Stomach (tissue), 19 donors: ENCODE measurements around the gene NFATC4. TPM values are rescaled to one million over a fixed set of nuclear protein-coding genes. Genes with fewer than 3 reads are reported as not detected.

Experiments
- DNase-seq, 2 donors: peaks; one replicate each; pipeline versions ENCODE4 v3.0.0 to v3.0.0-alpha.2; 2013 to 2019
- H3K27ac ChIP-seq, 5 donors: fragments of 200-600 bp in 4 of 5; sonication (generic) in 4 of 5; one replicate each; pipeline ENCODE4 v1.5.1; 2013 to 2019; ENCODE audit warnings: mild to moderate bottlenecking in 1 of 5, moderate library complexity in 1 of 5
- H3K27me3 ChIP-seq, 3 donors: fragments of 200-600 bp; sonication (generic); one replicate each; pipeline ENCODE4 v1.5.1; 2017 to 2019; ENCODE audit warnings: mixed run types in 1 of 3
- H3K36me3 ChIP-seq, 4 donors: fragments of 200-600 bp; sonication (generic); 1 replicate in 3 of 4; 2 replicates in 1 of 4; pipeline ENCODE4 v1.5.1; 2016 to 2019
- H3K4me1 ChIP-seq, 4 donors: fragments of 200-600 bp; sonication (generic); one replicate each; pipeline ENCODE4 v1.5.1; 2016 to 2019
- H3K4me3 ChIP-seq, 4 donors: fragments of 200-600 bp; sonication (generic) in 3 of 4; one replicate each; pipeline ENCODE4 v1.5.1; 2016 to 2019; ENCODE audit warnings: mild to moderate bottlenecking in 1 of 4
- H3K9me3 ChIP-seq, 4 donors: fragments of 200-600 bp; sonication (generic); one replicate each; pipeline ENCODE4 v1.5.1; 2016 to 2019
- EP300 ChIP-seq: sonication (generic); formaldehyde crosslinking; IDR thresholded peaks from one replicate; pipeline ENCODE4 v1.6.1; 2017; ENCODE audit warnings: antibody characterized with exemption
- POLR2A ChIP-seq, 4 donors: fragments of 450-650 bp; IDR thresholded peaks; one replicate each; pipeline ENCODE4 v1.6.1; 2016; ENCODE audit warnings: antibody characterized with exemption in 4 of 4, control low read depth in 2 of 4, mild to moderate bottlenecking in 1 of 4, moderate library complexity in 1 of 4
- POLR2AphosphoS5 ChIP-seq, 3 donors: sonication (generic); formaldehyde crosslinking; IDR thresholded peaks; one replicate each; pipeline ENCODE4 v1.6.1; 2016; ENCODE audit warnings: antibody characterized with exemption in 3 of 3
- WGBS, 5 donors: extraction: QIAGEN DNeasy Blood & Tissue Kit in 3 of 5; methylation state at CpG; one replicate each; pipeline versions ENCODE4 v1.1.5 to v1.1.7; 2013 to 2018; 5-methylcytosine and 5-hydroxymethylcytosine counted together
- intact Hi-C: fragments of 100-400 bp; cut with DNase I; formaldehyde crosslinking; loops from one replicate; pipeline ENCODE4 v1.15.1; 2023; ENCODE audit warnings: low total_unique reads
- long read RNA-seq, 10 donors: transcript quantifications; one replicate each; lab custom pipeline, GENCODE V29; 2026
- polyA plus RNA-seq, 3 donors: library from polyadenylated mRNA; stranded (reverse); fragments of 200-250 nt; gene quantifications; one replicate each; pipeline ENCODE4 v1.2.3, GENCODE V29; 2013
- total RNA-seq, 5 donors: library from RNA; depleted of rRNA; stranded (reverse); fragments of >200 nt; gene quantifications; one replicate each; pipeline versions ENCODE4 v1.1.0 to v1.2.3, GENCODE V29; 2014 to 2016
- TF ChIP-seq, protein P1 (sequence below), 7 experiments: fragments of 450-650 bp in 4 of 7; fragments of 200-600 bp in 3 of 7; sonication (generic) in 3 of 7; IDR thresholded peaks; one replicate each; pipeline ENCODE4 v1.5.1; 2016 to 2019; ENCODE audit warnings: antibody characterized with exemption in 7 of 7, control low read depth in 2 of 7, mild to moderate bottlenecking in 1 of 7
- donor health status: healthy with polysubstance abuse.
- donor health status: Bipolar disorder and iron deficiency.
- donor health status: healthy.

Gene NFATC4
- total RNA-seq (10 to 100 TPM; 20.1 to 64.8 (median 33.0) TPM), polyA plus RNA-seq (100 to 1,000 TPM in 1 of 3 donors, 10 to 100 TPM in 2; 71.4 to 119 (median 99.0) TPM)
- long read RNA-seq, donor 1, full-length matches to known transcripts: 6 of 6 reads
- long read RNA-seq, donor 1, partial matches to known transcripts: 0 of 6 reads
- long read RNA-seq, donor 1, other reads (novel, unspliced or antisense): 0 of 6 reads
- long read RNA-seq, donor 2, full-length matches to known transcripts: 7 of 7 reads
- long read RNA-seq, donor 2, partial matches to known transcripts: 0 of 7 reads
- long read RNA-seq, donor 2, other reads (novel, unspliced or antisense): 0 of 7 reads
- long read RNA-seq, donor 3, full-length matches to known transcripts: 1 of 1 reads
- long read RNA-seq, donor 3, partial matches to known transcripts: 0 of 1 reads
- long read RNA-seq, donor 3, other reads (novel, unspliced or antisense): 0 of 1 reads
- long read RNA-seq, donor 4, partial matches to known transcripts: 0 of 1 reads
- long read RNA-seq, donor 4, other reads (novel, unspliced or antisense): 0 of 1 reads
- long read RNA-seq, donor 5, full-length matches to known transcripts: 9 of 24 reads
- long read RNA-seq, donor 5, partial matches to known transcripts: 15 of 24 reads
- long read RNA-seq, donor 5, other reads (novel, unspliced or antisense): 0 of 24 reads
- long read RNA-seq, donor 6, full-length matches to known transcripts: 11 of 18 reads
- long read RNA-seq, donor 6, partial matches to known transcripts: 7 of 18 reads
- long read RNA-seq, donor 6, other reads (novel, unspliced or antisense): 0 of 18 reads
- long read RNA-seq, donor 7, full-length matches to known transcripts: 7 of 23 reads
- long read RNA-seq, donor 7, partial matches to known transcripts: 16 of 23 reads
- long read RNA-seq, donor 7, other reads (novel, unspliced or antisense): 0 of 23 reads
- long read RNA-seq, donor 8, full-length matches to known transcripts: 7 of 13 reads
- long read RNA-seq, donor 8, partial matches to known transcripts: 6 of 13 reads
- long read RNA-seq, donor 8, other reads (novel, unspliced or antisense): 0 of 13 reads
- long read RNA-seq, donor 9, partial matches to known transcripts: 5 of 5 reads
- long read RNA-seq, donor 9, other reads (novel, unspliced or antisense): 0 of 5 reads
- long read RNA-seq, donor 10: 0 reads

DNA sequence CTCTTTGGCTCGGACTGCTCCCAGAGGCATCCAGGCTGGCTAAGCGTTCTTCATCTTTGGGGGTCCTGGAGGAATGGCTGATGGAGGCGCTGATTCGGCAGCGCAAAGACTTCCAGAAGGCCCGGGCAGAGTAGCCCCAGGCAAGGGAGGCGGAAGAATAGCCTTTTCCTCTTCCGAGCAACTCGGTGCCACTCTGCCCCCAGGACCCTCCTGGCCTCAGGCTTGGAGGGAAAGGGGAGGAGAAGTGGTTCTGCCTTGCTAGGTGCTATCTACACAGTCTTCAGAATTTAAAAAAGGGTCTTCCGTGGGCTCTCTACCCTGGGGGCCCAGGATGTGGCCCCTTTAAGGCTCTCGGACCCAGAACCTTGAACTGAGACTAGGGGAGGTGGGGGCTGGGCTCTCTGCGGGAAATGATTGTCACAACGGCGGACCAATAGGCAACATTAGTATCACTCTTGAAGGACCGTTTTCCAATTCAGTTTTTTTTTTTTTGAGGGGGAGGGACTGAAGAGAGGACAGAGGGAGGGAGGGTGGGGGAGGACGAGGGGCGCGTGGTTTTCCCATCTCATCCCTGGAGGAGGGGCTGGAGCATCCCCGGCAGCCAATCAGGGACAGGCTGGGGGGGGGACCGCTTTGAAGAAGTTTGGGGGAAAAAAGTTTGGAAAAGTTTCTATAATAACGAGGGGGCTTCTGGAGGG is at the start of gene NFATC4:
Gene NFATC4 (plus strand): TSS at position 671 of the 698 bp plus-strand sequence. CDS start 157 bp downstream, outside the sequence.
- H3K27me3 ChIP-seq: peaks cover 0 to 44% (median 0%) of the 10 kb centered on the region in 3 donors
- WGBS, 5 donors: 5 to 12% (median 6%) methylated on average over 21 of the region's 21 CpGs
- H3K4me3 ChIP-seq: peak within 1 kb of the TSS; percentile 58 to 71 (median 64)
- no peak for TF ChIP-seq POLR2A (IDR thresholded peaks at IDR 0.05)
- TF ChIP-seq EP300: no peak
- TF ChIP-seq, protein P1, sequence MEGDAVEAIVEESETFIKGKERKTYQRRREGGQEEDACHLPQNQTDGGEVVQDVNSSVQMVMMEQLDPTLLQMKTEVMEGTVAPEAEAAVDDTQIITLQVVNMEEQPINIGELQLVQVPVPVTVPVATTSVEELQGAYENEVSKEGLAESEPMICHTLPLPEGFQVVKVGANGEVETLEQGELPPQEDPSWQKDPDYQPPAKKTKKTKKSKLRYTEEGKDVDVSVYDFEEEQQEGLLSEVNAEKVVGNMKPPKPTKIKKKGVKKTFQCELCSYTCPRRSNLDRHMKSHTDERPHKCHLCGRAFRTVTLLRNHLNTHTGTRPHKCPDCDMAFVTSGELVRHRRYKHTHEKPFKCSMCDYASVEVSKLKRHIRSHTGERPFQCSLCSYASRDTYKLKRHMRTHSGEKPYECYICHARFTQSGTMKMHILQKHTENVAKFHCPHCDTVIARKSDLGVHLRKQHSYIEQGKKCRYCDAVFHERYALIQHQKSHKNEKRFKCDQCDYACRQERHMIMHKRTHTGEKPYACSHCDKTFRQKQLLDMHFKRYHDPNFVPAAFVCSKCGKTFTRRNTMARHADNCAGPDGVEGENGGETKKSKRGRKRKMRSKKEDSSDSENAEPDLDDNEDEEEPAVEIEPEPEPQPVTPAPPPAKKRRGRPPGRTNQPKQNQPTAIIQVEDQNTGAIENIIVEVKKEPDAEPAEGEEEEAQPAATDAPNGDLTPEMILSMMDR (IDR thresholded peaks at IDR 0.05): no peak
- no peak for TF ChIP-seq POLR2AphosphoS5 (IDR thresholded peaks at IDR 0.05)
- intact Hi-C loops: loop anchor here (5.0 kb wide), 1 partner anchor 50 kb away; no protein-coding TSS in a partner anchor
- peaks cover 0 to 5% (median 2%) of the 10 kb centered on the region in 4 donors for H3K36me3 ChIP-seq
- H3K4me1 ChIP-seq: peaks cover 31 to 60% (median 51%) of the 10 kb centered on the region in 4 donors
- DNase-seq: peak; percentile 70 to 95
- H3K9me3 ChIP-seq: no peaks in the 10 kb centered on the region
- peak within 1 kb of the TSS; percentile 83 to 97 (median 92) for H3K27ac ChIP-seq

DNA sequence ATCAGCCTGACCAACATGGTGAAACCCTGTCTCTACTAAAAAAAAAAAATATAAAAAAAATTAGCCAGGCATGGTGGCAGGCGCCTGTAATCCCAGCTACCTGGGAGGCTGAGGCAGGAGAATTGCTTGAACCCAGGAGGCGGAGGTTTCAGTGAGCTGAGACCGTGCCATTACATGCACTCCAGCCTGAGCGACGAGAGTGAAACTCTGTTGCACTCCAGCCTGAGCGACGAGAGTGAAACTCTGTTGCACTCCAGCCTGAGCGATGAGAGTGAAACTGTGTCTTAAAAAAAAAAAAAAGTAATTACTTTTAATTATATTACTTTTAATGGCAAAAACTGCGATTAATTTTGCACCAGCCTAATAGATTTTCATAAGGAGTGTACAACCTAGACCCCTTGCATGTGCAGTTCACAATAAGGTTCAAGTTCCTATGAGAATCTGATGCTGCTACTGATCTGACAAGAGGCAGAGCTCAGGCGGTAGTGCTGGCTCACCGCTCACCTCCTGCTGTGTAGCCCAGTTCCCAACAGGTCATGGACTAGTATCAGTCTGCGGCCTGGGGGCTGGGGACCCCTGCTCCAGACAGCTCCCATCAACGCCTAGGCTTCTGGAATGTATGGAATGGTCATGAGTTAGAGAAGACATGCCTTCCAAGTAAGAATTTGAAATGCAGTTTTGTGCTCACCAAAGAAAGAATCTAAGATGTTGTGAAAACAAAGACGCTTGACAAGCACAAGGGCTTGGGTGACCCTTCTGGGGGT is 46.6 kb upstream of the NFATC4 start:
- WGBS, 5 donors: 91 to 94% (median 91%) methylated on average over 14 of the region's 14 CpGs
- intact Hi-C loops: no loop called here
- H3K27ac ChIP-seq: no peak overlapping the region
- DNase-seq: no peak
- H3K27me3 ChIP-seq: peaks cover 0 to 32% (median 4%) of the 10 kb centered on the region in 3 donors
- H3K4me1 ChIP-seq: peaks cover under 1 to 15% (median 5%) of the 10 kb centered on the region in 4 donors
- no peaks in the 10 kb centered on the region for H3K9me3 ChIP-seq
- no peak overlapping the region for H3K4me3 ChIP-seq
- TF ChIP-seq, protein P1 (IDR thresholded peaks at IDR 0.05): no peak
- TF ChIP-seq EP300 (no peak), POLR2AphosphoS5 (IDR thresholded peaks at IDR 0.05) (no peak), POLR2A (IDR thresholded peaks at IDR 0.05) (no peak)
- H3K36me3 ChIP-seq: peaks cover 0 to 5% (median 0%) of the 10 kb centered on the region in 4 donors

DNA sequence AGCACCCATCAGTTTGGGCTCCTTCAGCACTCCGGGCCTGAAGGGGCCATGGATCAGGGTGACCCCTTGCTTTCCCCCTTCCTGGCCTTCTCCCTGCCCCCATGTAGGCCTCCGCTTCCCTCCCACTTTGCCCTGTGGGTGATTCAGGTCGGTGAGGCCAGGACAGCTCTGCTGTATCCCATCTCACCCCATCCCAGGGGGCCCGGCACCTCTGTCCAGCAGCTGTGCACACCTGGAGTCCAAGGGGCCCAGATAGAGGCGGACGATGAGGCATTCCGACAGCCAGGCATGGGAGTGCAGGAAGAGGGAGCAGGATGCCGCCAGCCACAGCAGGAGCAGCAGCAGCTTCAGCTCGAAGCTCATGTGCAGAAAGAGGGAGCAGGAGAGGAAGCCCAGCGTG is 45.3 kb upstream of the NFATC4 start:
- intact Hi-C loops: no loop called here
- TF ChIP-seq EP300 (no peak), POLR2A (IDR thresholded peaks at IDR 0.05) (no peak), POLR2AphosphoS5 (IDR thresholded peaks at IDR 0.05) (no peak)
- TF ChIP-seq, protein P1 (IDR thresholded peaks at IDR 0.05): no peak
- WGBS, 5 donors: 65 to 79% (median 74%) methylated on average over 10 of the region's 10 CpGs
- Histone ChIP-seq H3K36me3 (peaks cover 0 to 5% (median 0%) of the 10 kb centered on the region in 4 donors), H3K4me1 (peaks cover 0 to 14% (median 4%) of the 10 kb centered on the region in 4 donors), H3K4me3 (no peak overlapping the region), H3K27ac (no peak overlapping the region), H3K9me3 (no peaks in the 10 kb centered on the region), H3K27me3 (peaks cover 0 to 23% (median 4%) of the 10 kb centered on the region in 3 donors)
- DNase-seq: no peak
